ENCODE measurements around the gene SH2D1B. TPM values are rescaled to one million over a fixed set of nuclear protein-coding genes. Genes with fewer than 3 reads are reported as not detected.

The SH2D1B gene
- total and polyA plus RNA-seq, 9 of the 15 experiments (the other 6 are each of a cell fraction or from before 2014, with no cell fraction given), result 5.6 to 19.6 (median 9.7) TPM

- Histone ChIP-seq H3K4me2 (ENCODE audit: insufficient read depth, low read length) (no peak overlapping the region), H4K20me1 (replicated peaks; ENCODE audit: control insufficient read depth, insufficient read depth, low read length) (no peaks in the 10 kb centered on the region), H3K4me1 (replicated peaks in 1 of 2; ENCODE audit: control insufficient read depth in 2 of 2, insufficient read depth in 2 of 2, low read length in 2 of 2) (peaks cover 13 to 24% of the 10 kb centered on the region in 2 experiments; a peak in 4 of 5 replicates), H3K9ac (ENCODE audit: insufficient read depth in 1 of 2, low read depth in 2 of 2, low read length in 2 of 2) (peak overlapping the region in 1 of 2 experiments; percentile 54; a peak in 1 of 4 replicates), H3K27ac (ENCODE audit: extremely low read depth, low read depth, low read length) (no peak overlapping the region), H3K4me3 (no peak overlapping the region), H3K79me2 (ENCODE audit: control insufficient read depth, insufficient read depth, low read length) (no peaks in the 10 kb centered on the region), H2AFZ (ENCODE audit: low read depth, low read length) (0 out of 2 replicates have a peak overlapping the region, but pooled peaks have one; percentile 34), H3K9me1 (ENCODE audit: control insufficient read depth, insufficient read depth, low read length) (no peaks in the 10 kb centered on the region), H3K36me3 (ENCODE audit: control insufficient read depth, insufficient read depth, low read length) (no peaks in the 10 kb centered on the region), H3K27me3 (ENCODE audit: control insufficient read depth in 2 of 2, insufficient read depth in 2 of 2, low read length in 2 of 2) (no peaks in the 10 kb centered on the region), H3K9me3 (replicated peaks; ENCODE audit: control insufficient read depth, insufficient read depth, low read depth, low read length) (no peaks in the 10 kb centered on the region)
- TF ChIP-seq ARID3B (CRISPR knock-in tag; IDR thresholded peaks at IDR 0.05; ENCODE audit: borderline replicate concordance), result no peak
- no peak for TF ChIP-seq SRF (CRISPR knock-in tag; IDR thresholded peaks at IDR 0.05)
- peak; percentile 22; the same call in 1 of the 2 replicates for TF ChIP-seq STAG1 (CRISPR knock-in tag; IDR thresholded peaks at IDR 0.05; ENCODE audit: borderline replicate concordance)
- TF ChIP-seq RBFOX2 (IDR thresholded peaks at IDR 0.05; ENCODE audit: low read depth, low read length), result peak; percentile 36; the same call in 1 of the 2 replicates
- TF ChIP-seq, protein P1, sequence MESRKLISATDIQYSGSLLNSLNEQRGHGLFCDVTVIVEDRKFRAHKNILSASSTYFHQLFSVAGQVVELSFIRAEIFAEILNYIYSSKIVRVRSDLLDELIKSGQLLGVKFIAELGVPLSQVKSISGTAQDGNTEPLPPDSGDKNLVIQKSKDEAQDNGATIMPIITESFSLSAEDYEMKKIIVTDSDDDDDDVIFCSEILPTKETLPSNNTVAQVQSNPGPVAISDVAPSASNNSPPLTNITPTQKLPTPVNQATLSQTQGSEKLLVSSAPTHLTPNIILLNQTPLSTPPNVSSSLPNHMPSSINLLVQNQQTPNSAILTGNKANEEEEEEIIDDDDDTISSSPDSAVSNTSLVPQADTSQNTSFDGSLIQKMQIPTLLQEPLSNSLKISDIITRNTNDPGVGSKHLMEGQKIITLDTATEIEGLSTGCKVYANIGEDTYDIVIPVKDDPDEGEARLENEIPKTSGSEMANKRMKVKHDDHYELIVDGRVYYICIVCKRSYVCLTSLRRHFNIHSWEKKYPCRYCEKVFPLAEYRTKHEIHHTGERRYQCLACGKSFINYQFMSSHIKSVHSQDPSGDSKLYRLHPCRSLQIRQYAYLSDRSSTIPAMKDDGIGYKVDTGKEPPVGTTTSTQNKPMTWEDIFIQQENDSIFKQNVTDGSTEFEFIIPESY (CRISPR knock-in tag; IDR thresholded peaks at IDR 0.05), result peak; percentile 70
- FAIRE-seq, result no peak
- ChIA-PET CTCF (ENCODE audit: low intra/inter-chr PET ratio) (no interaction called here), POLR2A (interaction anchor here (1.3 to 1.4 kb wide), 2 partner anchors 13 to 194 kb away, joined by 3 read pairs; partner anchors contain the start of gene UAP1)
- intact Hi-C loops (cut with micrococcal nuclease) (no loop called here), in situ Hi-C loops (cut with MboI) (no loop called here)
- WGBS (ENCODE audit: insufficient coverage, low coverage, missing lambda C conversion rate), result 89% methylated on average over 33 of the region's 36 CpGs
- ATAC-seq, result no peak
- no TSS peak for BruUV-seq (replicated peaks)
- no peak for DNase-seq (ENCODE audit: extremely low read depth in 1 of 4, low spot score in 3 of 4)
Observed at GRCh38 chr1:162367073-162367472, 44.9 kb downstream of the SH2D1B start.
